NOMO-1 treated with dmso at 0.1 percent for 144 hours (cell line): ENCODE measurements around the gene TOMM7.

Experiments
- DNase-seq: peaks from one replicate; lab custom pipeline; 2025; ENCODE audit not compliant: unreplicated experiment; lab: John Stamatoyannopoulos, UW

TOMM7 gene

GRCh38 chr7:22822486-22823141, at the start of gene TOMM7:
TOMM7 (minus strand) TSS chr7:22822849; CDS start chr7:22822779, 70 bp downstream.
- DNase-seq: peak; percentile 95

- no peak for DNase-seq
These were observed 49.6 kb upstream of the TOMM7 start for GRCh38 chr7:22872096-22872807.

GRCh38 chr7:22871661-22872060, 49.0 kb upstream of the TOMM7 start:
- DNase-seq: no peak

- no peak for DNase-seq
These were observed 45.9 kb upstream of the TOMM7 start for GRCh38 chr7:22868509-22868908.

GRCh38 chr7:22867589-22867988, 44.9 kb upstream of the TOMM7 start:
- DNase-seq: no peak

GRCh38 chr7:22867003-22867402, 44.4 kb upstream of the TOMM7 start:
- no peak for DNase-seq

- DNase-seq: no peak
These were observed 42.9 kb upstream of the TOMM7 start for GRCh38 chr7:22865602-22865960.

- DNase-seq: no peak
These were observed 42.4 kb upstream of the TOMM7 start for GRCh38 chr7:22864855-22865601.

- DNase-seq: no peak
These were observed 41.7 kb upstream of the TOMM7 start for GRCh38 chr7:22864301-22864700.

- DNase-seq: no peak
These were observed 40.7 kb upstream of the TOMM7 start for GRCh38 chr7:22863156-22863899.

- DNase-seq: no peak
These were observed 38.9 kb upstream of the TOMM7 start for GRCh38 chr7:22861576-22861975.

GRCh38 chr7:22860784-22861482, 38.3 kb upstream of the TOMM7 start:
- DNase-seq: no peak

- no peak for DNase-seq
These were observed 37.7 kb upstream of the TOMM7 start for GRCh38 chr7:22860337-22860736.

GRCh38 chr7:22859641-22860290, 37.1 kb upstream of the TOMM7 start:
- DNase-seq: no peak

GRCh38 chr7:22858640-22859561, 36.3 kb upstream of the TOMM7 start:
- DNase-seq: peak; percentile 22

- DNase-seq: no peak
These were observed 35.6 kb upstream of the TOMM7 start for GRCh38 chr7:22858274-22858639.

- no peak for DNase-seq
These were observed 33.8 kb upstream of the TOMM7 start for GRCh38 chr7:22856416-22856815.

GRCh38 chr7:22855049-22855392, 32.4 kb upstream of the TOMM7 start:
- DNase-seq: no peak
